HG02852 (cell line): Measurements from ENCODE around the gene FEN1.

Experiments used
- ATAC-seq: cut with Tn5 transposase; IDR thresholded peaks from one replicate; pipeline ENCODE4 v1.9.1; 2021; ENCODE audit warnings: mild to moderate bottlenecking, moderate library complexity; ENCODE audit not compliant: unreplicated experiment

FEN1 gene

GRCh38 chr11:61756452-61757212 is 36.1 kb upstream of the FEN1 start:
- ATAC-seq, result no peak

DNA sequence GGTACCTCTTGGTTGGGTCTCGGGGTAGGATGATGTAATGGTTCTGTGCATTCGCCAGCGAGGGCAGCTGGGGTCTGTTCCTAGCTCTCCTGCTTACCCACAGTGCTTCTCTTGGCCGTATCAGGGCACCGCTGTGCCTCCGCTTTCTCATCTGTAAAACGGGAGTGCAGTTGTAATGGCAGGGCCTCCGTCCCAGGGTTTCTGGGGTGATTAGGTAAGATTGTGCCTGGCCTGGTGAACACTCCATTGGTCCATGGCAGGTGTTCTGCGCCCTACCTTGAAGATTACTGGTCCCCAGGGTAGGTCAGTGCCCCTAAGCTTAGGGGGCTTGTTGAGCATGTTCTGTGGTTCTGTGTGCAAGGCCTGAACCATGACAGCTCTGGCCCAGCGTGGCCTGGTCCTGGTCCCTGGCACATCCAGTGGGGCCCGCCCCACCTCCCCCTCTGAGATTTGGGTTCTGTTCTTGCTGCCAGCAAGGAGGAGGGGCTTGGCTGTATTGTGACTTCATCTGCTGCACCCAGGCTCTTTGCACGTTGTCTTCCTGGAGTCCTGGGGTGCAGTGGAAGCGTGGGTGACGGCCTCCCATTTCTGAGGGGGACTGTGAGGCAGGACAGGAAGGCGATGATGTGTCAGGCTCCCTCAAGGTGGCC is 35.4 kb upstream of the FEN1 start:
- no peak for ATAC-seq

DNA sequence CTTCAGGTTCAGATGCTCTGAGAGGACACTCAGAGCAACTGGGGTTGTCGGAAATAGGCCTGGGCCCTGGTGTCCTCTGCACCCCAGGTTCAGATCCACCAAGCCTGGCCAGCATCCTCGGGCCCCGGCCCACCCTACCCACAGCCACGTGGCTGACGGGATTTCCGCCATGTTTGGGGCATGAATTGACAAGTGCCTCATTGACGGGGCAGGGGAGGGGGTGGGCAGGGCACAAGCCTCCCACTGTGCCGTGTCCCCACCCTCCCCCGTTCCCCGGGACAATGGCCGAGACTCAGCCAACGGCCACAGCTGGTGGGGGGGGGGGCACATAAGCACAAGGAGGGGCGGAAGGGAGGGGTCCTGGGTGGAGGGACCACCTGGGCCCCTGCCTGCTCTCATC is 31.8 kb upstream of the FEN1 start:
- no peak for ATAC-seq

DNA sequence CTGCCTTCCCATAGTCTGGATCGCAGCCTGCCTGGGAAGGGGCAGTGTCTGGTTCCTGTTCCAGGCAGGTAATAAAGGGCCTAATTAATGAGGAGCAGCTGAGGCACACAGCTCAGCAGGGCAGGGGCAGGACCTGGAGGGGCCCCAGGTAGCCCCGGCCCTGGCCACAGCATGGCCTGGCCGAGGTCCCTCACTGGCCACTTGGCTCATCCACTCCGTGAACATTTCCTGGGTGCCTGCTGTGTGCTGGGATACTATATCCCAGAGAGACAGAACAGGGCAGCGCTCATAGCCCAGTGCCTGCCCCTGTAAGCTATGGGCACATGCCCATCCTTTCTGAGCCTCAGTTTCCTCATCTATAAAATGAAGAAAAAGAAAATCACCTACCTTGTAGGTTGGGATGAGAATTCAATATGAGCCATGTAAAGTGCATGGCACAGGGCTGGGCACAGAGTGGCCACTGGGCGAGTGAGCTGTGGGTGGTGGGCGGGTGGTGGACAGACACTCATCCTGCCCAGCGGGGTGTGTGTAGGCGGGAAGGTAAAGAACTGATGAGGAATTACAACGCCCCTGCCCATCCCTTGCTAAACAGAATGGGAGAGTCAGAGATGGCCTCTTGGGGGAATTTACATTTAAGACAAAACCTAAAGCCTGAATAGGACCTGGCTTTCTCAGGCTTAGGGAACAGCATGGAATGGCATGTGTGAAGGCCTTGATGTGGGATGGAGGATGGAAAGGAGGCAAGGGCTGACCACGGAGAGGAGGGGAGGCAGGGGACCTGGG is 31.1 kb upstream of the FEN1 start:
- no peak for ATAC-seq

DNA sequence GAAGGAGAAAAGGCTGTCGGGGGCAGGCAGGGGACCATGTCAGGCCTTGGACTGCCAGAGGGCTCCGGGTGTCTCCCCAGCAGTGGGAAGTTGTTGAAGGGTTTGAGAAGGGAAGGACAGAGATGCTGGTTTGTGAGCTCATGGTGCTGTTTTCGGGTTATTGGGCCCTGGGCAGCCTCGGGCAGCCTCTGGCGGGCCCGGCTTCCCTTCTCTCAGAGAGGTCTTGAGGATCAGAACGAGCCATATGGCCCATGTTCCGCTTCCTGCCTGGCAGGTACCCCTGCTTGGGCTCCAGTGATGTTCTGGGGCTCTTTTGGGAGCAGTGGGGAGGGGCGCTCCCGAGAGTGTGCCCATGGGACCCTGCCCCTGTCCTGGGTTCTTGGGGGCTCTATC is 30.5 kb upstream of the FEN1 start:
- no peak for ATAC-seq

GRCh38 chr11:61762798-61763197 is 29.9 kb upstream of the FEN1 start:
- no peak for ATAC-seq

- no peak for ATAC-seq
These were observed 28.6 kb upstream of the FEN1 start for GRCh38 chr11:61763930-61764605.

DNA sequence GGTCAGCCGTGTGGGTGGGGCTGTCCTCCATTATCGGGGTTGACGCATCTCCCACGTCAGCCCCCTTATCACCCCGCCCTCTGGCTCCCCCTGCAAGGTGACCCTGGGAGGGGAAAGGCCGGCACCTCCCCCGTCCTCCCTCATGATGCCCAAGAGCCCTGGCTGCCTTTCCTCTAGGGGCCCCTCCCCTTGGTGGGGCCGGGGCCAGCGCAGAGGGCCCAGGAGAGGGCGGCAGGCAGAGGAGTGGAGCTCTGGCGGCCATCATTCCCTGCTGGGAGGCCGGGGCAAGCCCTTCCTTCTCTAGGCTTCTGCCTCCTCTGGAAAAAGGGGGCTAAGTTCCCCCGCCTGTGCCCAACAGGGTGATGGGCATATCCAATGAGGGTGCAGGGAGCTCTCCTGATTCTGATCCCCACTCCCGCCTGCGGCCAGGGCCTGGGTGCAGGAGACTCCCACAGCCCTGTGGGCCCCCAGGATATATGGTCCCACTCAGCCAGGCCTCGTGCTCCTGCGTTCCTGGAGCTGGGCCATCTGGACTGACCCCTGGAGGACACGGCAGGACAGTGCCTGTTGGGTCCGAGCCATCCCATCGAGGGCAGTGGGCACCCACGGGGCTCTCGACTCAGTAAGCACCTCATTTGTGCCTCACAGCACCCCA is 28.0 kb upstream of the FEN1 start:
- no peak for ATAC-seq

GRCh38 chr11:61765550-61766253 is 27.0 kb upstream of the FEN1 start:
- no peak for ATAC-seq

DNA sequence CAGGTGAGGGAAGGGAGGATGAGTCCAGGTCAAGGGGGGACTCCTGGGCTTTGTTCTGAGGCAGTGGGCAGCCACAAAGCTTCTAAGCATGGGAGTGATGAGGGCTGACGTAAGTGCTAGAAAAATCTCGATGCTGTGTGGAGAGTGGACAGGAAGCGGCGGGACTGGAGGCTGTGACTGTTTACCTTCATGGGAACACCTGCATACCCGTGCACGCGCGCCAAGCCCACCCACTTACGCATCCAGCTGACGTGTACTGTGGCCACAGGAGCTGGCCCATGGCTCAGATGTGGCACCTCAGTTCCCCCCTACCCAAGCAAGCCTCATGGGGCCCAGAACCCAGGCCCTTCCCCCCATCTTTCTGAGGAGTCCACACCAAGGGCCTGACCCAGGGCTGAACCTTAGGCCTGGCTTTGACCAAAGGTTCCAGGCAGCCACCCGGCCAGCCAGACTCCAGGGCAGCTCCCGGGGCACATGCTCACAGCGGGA is 26.3 kb upstream of the FEN1 start:
- no peak for ATAC-seq

- ATAC-seq, result no peak
These were observed 24.2 kb upstream of the FEN1 start for GRCh38 chr11:61768376-61769076.

DNA sequence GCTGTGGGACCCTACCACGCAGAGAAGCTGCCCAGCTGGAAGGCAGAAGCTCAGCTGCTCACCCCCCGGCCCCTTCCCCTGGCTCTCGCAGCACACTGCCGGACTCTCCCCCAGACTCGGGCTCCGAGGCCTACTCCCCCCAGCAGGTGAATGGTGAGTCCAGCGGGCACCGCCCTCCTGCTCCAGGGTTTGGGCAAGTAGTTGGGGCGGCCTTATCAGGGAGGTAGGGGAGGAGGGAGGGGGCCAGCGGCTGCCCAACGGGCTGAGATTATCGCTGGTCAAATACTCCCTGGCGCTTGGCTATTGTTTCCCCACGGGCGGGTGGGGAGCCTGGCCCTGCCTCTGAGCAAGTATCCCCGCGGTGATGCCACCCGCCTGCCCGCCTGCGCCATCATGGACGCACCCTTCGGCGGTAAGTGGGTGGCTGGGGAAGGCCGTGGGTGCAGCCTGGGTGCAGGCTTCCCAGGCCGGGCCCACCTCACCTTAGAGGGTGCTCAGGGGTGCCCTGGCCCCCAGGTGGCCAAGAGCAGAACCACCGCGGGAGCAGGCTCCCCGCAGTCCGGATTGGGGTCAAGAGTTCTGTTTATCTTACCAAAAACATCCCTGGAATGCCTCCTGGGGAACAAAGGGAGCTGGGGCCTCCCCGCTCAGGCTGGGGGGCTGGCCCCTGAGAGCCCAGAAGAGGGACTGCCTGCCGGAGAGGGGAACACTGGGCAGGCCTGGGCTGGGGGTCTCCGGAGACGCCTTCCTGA is 23.4 kb upstream of the FEN1 start:
- ATAC-seq, result no peak

- ATAC-seq, result no peak
These were observed 22.6 kb upstream of the FEN1 start for GRCh38 chr11:61769946-61770683.

DNA sequence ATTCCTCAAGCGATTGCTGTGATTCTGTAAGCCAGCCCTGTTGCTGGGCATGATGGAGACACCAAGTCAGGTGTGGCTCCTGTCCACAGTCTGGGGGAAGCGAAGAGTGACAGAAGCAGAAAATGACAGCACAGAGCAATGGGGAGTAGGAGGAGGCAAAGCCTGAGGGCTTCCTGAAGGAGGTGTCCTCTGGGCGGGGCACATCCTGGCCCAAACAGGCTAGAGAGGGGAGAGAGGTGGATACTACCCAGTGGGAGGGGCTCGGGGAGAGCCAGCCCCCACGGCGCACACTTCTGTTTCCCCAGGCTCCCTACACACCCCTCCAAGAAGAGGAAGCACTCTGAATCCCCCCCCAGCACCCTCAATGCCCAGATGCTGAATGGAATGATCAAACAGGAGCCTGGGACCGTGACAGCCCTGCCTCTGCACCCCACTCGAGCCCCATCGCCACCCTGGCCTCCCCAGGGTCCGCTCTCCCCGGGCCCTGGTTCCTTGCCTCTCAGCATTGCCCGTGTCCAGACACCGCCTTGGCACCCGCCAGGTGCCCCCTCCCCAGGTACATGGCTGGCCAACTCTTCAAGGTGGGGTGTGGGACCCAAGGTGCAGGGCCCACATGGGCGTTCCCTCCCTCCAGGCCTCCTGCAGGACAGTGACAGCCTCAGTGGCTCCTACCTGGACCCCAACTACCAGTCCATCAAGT is 21.4 kb upstream of the FEN1 start:
- ATAC-seq, result no peak

GRCh38 chr11:61771985-61772455 is 20.7 kb upstream of the FEN1 start:
- ATAC-seq, result no peak

DNA sequence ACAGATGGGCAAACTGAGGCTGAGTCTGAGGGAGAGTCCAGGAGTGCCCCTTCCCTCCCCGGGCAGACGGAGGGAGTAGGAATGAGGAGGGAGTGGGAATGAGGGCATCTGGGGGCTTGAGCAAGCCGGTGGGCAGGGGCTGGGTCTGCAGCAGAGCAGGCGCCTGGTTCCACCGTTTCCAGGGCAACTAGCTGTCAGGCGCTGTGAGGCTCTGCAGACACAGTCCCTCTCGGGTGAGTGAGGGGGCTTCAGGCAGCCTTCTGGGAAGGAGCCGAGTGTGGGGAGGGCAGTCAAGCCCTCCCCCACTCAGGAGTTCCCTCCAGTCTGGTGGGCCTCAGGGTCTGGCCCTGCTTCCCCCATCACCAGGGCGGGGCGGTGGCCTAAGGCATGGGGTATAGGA is 19.4 kb upstream of the FEN1 start:
- ATAC-seq, result no peak

DNA sequence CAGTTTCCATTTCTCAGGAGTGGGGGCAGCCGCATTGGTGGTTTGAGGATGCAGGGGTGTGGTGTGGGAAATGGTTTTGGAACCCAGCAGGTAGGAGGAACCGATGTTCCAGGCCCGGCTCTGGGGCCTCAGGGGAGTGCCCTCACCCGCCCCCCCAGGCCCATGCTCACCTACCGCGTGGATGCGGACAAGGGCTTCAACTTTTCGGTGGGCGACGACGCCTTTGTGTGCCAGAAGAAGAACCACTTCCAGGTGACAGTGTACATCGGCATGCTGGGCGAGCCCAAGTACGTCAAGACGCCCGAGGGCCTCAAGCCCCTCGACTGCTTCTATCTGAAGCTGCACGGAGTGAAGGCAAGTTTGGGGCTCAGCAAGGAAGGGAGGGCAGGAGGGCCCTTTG is 18.9 kb upstream of the FEN1 start:
- ATAC-seq, result no peak
